Astrocyte of the cerebellum (primary cell): ENCODE measurements around the gene MSL1.

Experiments
- DNase-seq: peaks from one replicate; pipeline ENCODE4 v3.0.0-alpha.2; 2011; ENCODE audit warnings: low read depth
- H3K4me3 ChIP-seq: 2 replicates; pipeline ENCODE4 v1.5.1; 2011; ENCODE audit warnings: mild to moderate bottlenecking, low read depth, low read length, moderate library complexity
- CTCF ChIP-seq: IDR thresholded peaks from 2 replicates; pipeline ENCODE4 v1.5.1; 2012; ENCODE audit warnings: low read length, low read depth, moderate library complexity, mild to moderate bottlenecking; ENCODE audit errors: missing control alignments
- in situ Hi-C: cut with HindIII; loops from 2 replicates; pipeline ENCODE4 v1.10.0; 2017; ENCODE audit warnings: low sequenced_read_pairs

Gene MSL1

GRCh38 chr17:40087049-40087794, 34.5 kb upstream of the MSL1 start:
- in situ Hi-C loops: no loop called here
- no peak for DNase-seq
- H3K4me3 ChIP-seq: no peak overlapping the region
- TF ChIP-seq CTCF: no peak

GRCh38 chr17:40087903-40088718, 33.7 kb upstream of the MSL1 start:
- DNase-seq: no peak
- no peak for TF ChIP-seq CTCF
- in situ Hi-C loops: no loop called here
- H3K4me3 ChIP-seq: no peak overlapping the region

- H3K4me3 ChIP-seq: no peak overlapping the region
- no peak for DNase-seq
- TF ChIP-seq CTCF: no peak
- in situ Hi-C loops: no loop called here
Observed at GRCh38 chr17:40089077-40089895, 32.5 kb upstream of the MSL1 start.

GRCh38 chr17:40090237-40091119, 31.3 kb upstream of the MSL1 start:
- in situ Hi-C loops: no loop called here
- no peak overlapping the region for H3K4me3 ChIP-seq
- no peak for DNase-seq
- no peak for TF ChIP-seq CTCF

GRCh38 chr17:40091691-40092397, 29.9 kb upstream of the MSL1 start:
- no peak overlapping the region for H3K4me3 ChIP-seq
- TF ChIP-seq CTCF: no peak
- no peak for DNase-seq
- in situ Hi-C loops: no loop called here
